Liver (tissue), 9 donors: ENCODE measurements around the gene NARF. TPM values are rescaled to one million over a fixed set of nuclear protein-coding genes. Genes with fewer than 3 reads are reported as not detected.

ENCODE experiments used
- DNase-seq: peaks from one replicate; pipeline ENCODE4 v3.0.0-alpha.2; 2017; ENCODE audit warnings: low spot score
- H3K27ac ChIP-seq, 2 donors: one replicate each; pipeline ENCODE4 v1.7.0; 2013; ENCODE audit warnings: inconsistent platforms in 2 of 2, low read length in 2 of 2, control low read depth in 1 of 2, low read depth in 1 of 2, mild to moderate bottlenecking in 1 of 2
- H3K27me3 ChIP-seq, 4 donors: one replicate each; pipeline versions ENCODE4 v1.6.1 to v1.7.0; 2013; ENCODE audit warnings: low read length in 3 of 4, inconsistent platforms in 1 of 4, mild to moderate bottlenecking in 1 of 4, moderate library complexity in 1 of 4; ENCODE audit not compliant: control insufficient read depth in 4 of 4, insufficient read depth in 4 of 4
- H3K36me3 ChIP-seq, 4 donors: one replicate each; pipeline versions ENCODE4 v1.6.1 to v1.7.0; 2013; ENCODE audit warnings: low read length in 3 of 4, mild to moderate bottlenecking in 3 of 4, low read depth in 1 of 4, moderate library complexity in 1 of 4; ENCODE audit not compliant: control insufficient read depth in 4 of 4, insufficient read depth in 3 of 4
- H3K4me1 ChIP-seq, 4 donors: one replicate each; pipeline versions ENCODE4 v1.6.1 to v1.7.0; 2013; ENCODE audit warnings: low read length in 3 of 4, mild to moderate bottlenecking in 3 of 4, moderate library complexity in 1 of 4; ENCODE audit not compliant: control insufficient read depth in 4 of 4, insufficient read depth in 4 of 4
- H3K4me3 ChIP-seq, 3 donors: one replicate each; pipeline versions ENCODE4 v1.6.1 to v1.7.0; 2013; ENCODE audit warnings: low read length in 3 of 3, control low read depth in 1 of 3, low read depth in 1 of 3, mild to moderate bottlenecking in 1 of 3
- H3K9ac ChIP-seq, 2 donors: one replicate each; pipeline ENCODE4 v1.7.0; 2013; ENCODE audit warnings: low read length in 2 of 2, mild to moderate bottlenecking in 2 of 2, moderate library complexity in 2 of 2, control low read depth in 1 of 2, low read depth in 1 of 2
- H3K9me3 ChIP-seq, 4 donors: one replicate each; pipeline versions ENCODE4 v1.6.1 to v1.7.0; 2013; ENCODE audit warnings: low read length in 3 of 4; ENCODE audit not compliant: control insufficient read depth in 4 of 4
- CTCF ChIP-seq: fragments of 150-350 bp; IDR thresholded peaks from 2 replicates; pipeline ENCODE4 v1.5.1; 2017; ENCODE audit warnings: improper control_type of control experiment, low read depth, low read length; ENCODE audit not compliant: missing input control
- EGR1 ChIP-seq, 2 donors: IDR thresholded peaks; 2 replicates each; pipeline ENCODE4 v1.6.1; 2016 to 2018; ENCODE audit warnings: antibody characterized with exemption in 2 of 2, low read depth in 2 of 2
- FOXA2 ChIP-seq: IDR thresholded peaks from 2 replicates; pipeline ENCODE4 v1.6.1; 2016; ENCODE audit warnings: antibody characterized with exemption
- NR2F2 ChIP-seq: IDR thresholded peaks from 2 replicates; pipeline ENCODE4 v1.6.1; 2016; ENCODE audit warnings: antibody characterized with exemption
- RXRA ChIP-seq, 2 donors: IDR thresholded peaks; 2 replicates each; pipeline ENCODE4 v1.6.1; 2017 to 2018; ENCODE audit warnings: antibody characterized with exemption in 2 of 2, mild to moderate bottlenecking in 1 of 2
- SP1 ChIP-seq: IDR thresholded peaks from 2 replicates; pipeline ENCODE4 v1.6.1; 2018; ENCODE audit warnings: antibody characterized with exemption, mild to moderate bottlenecking
- TAF1 ChIP-seq: conservative IDR thresholded peaks from 2 replicates; pipeline ENCODE4 v1.6.1; 2016; ENCODE audit warnings: antibody characterized with exemption, mild to moderate bottlenecking
- YY1 ChIP-seq: IDR thresholded peaks from 2 replicates; pipeline ENCODE4 v1.6.1; 2016; ENCODE audit warnings: antibody characterized with exemption, mild to moderate bottlenecking
- WGBS: extraction: QIAGEN DNeasy Blood & Tissue Kit; methylation state at CpG from one replicate; pipeline ENCODE4 v1.1.7; 2013; 5-methylcytosine and 5-hydroxymethylcytosine counted together
- polyA plus RNA-seq, 2 donors: library from polyadenylated mRNA; stranded (reverse) in 1 of 2; unstranded in 1 of 2; fragments of 200-250 nt in 1 of 2; fragments of >200 nt in 1 of 2; fragmentation: Nextera tagmentation in 1 of 2; extraction: Ambion mirVana in 1 of 2; gene quantifications; one replicate each; pipeline versions ENCODE4 v1.2.1 to v1.2.3, GENCODE V29; 2013 to 2015
- total RNA-seq, 2 donors: library from RNA; depleted of rRNA; stranded (reverse); fragments of >200 nt; gene quantifications; one replicate each; pipeline ENCODE4 v1.2.3, GENCODE V29; 2014
- TF ChIP-seq, protein P1 (sequence below): IDR thresholded peaks from 2 replicates; pipeline ENCODE4 v1.6.1; 2016; ENCODE audit warnings: antibody characterized with exemption
- TF ChIP-seq, protein P2 (sequence below): IDR thresholded peaks from 2 replicates; pipeline ENCODE4 v1.6.1; 2016; ENCODE audit warnings: antibody characterized with exemption, mild to moderate bottlenecking
- donor health status: healthy.
- donor health status: healthy.
- donor health status: healthy.
- donor health status: healthy.
- donor health status: healthy.

The NARF gene
- total and polyA plus RNA-seq, 4 donors = 19.8 to 87.5 (median 26.2) TPM

DNA sequence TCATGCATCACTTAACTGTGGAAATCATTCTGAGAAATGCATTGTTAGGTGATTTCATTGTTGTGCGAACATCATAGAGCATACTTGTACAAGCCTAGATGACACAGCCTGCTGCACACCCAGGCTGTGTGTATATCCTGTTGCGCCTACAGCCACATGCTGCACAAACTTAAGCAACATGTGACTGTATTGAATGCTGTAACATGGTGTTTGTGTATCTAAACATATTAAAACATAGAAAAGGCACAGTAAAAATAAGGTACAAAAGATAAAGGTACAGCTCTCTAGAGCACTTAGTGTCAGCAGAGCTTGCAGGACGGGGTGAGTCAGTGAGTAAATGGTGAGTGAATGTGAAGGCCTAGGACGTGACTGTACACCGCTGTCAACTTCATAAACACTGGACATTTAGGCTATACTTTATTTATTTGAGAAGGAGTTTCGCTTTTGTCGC, 72.9 kb downstream of the NARF start:
- no peaks in the 10 kb centered on the region for H3K9me3 ChIP-seq
- H3K4me1 ChIP-seq = peaks cover 12 to 48% (median 36%) of the 10 kb centered on the region in 4 donors
- no peaks in the 10 kb centered on the region for H3K36me3 ChIP-seq
- peak overlapping the region in 1 of 2 donors; percentile 26 for H3K27ac ChIP-seq
- no peak overlapping the region for H3K9ac ChIP-seq
- H3K27me3 ChIP-seq = no peaks in the 10 kb centered on the region
- TF ChIP-seq EGR1 (IDR thresholded peaks at IDR 0.05; ENCODE audit: low read depth in 2 of 2) (no peak), NR2F2 (no peak), SP1 (no peak), YY1 (no peak), FOXA2 (no peak), TAF1 (no peak), RXRA (IDR thresholded peaks at IDR 0.05) (no peak), CTCF (no peak)
- TF ChIP-seq, protein P1, sequence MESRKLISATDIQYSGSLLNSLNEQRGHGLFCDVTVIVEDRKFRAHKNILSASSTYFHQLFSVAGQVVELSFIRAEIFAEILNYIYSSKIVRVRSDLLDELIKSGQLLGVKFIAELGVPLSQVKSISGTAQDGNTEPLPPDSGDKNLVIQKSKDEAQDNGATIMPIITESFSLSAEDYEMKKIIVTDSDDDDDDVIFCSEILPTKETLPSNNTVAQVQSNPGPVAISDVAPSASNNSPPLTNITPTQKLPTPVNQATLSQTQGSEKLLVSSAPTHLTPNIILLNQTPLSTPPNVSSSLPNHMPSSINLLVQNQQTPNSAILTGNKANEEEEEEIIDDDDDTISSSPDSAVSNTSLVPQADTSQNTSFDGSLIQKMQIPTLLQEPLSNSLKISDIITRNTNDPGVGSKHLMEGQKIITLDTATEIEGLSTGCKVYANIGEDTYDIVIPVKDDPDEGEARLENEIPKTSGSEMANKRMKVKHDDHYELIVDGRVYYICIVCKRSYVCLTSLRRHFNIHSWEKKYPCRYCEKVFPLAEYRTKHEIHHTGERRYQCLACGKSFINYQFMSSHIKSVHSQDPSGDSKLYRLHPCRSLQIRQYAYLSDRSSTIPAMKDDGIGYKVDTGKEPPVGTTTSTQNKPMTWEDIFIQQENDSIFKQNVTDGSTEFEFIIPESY = no peak
- H3K4me3 ChIP-seq = no peak overlapping the region
- DNase-seq = no peak
- 93% methylated on average over 7 of the region's 7 CpGs for WGBS

- TF ChIP-seq, protein P2, sequence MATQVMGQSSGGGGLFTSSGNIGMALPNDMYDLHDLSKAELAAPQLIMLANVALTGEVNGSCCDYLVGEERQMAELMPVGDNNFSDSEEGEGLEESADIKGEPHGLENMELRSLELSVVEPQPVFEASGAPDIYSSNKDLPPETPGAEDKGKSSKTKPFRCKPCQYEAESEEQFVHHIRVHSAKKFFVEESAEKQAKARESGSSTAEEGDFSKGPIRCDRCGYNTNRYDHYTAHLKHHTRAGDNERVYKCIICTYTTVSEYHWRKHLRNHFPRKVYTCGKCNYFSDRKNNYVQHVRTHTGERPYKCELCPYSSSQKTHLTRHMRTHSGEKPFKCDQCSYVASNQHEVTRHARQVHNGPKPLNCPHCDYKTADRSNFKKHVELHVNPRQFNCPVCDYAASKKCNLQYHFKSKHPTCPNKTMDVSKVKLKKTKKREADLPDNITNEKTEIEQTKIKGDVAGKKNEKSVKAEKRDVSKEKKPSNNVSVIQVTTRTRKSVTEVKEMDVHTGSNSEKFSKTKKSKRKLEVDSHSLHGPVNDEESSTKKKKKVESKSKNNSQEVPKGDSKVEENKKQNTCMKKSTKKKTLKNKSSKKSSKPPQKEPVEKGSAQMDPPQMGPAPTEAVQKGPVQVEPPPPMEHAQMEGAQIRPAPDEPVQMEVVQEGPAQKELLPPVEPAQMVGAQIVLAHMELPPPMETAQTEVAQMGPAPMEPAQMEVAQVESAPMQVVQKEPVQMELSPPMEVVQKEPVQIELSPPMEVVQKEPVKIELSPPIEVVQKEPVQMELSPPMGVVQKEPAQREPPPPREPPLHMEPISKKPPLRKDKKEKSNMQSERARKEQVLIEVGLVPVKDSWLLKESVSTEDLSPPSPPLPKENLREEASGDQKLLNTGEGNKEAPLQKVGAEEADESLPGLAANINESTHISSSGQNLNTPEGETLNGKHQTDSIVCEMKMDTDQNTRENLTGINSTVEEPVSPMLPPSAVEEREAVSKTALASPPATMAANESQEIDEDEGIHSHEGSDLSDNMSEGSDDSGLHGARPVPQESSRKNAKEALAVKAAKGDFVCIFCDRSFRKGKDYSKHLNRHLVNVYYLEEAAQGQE = no peak
- TF ChIP-seq SP1 = no peak
- H3K36me3 ChIP-seq = no peaks in the 10 kb centered on the region
- no peak for DNase-seq
- 85% methylated on average over 7 of the region's 7 CpGs for WGBS
- H3K27me3 ChIP-seq = no peaks in the 10 kb centered on the region
- no peak overlapping the region for H3K4me3 ChIP-seq
- no peak overlapping the region for H3K27ac ChIP-seq
- H3K9me3 ChIP-seq = no peaks in the 10 kb centered on the region
- H3K4me1 ChIP-seq = peaks cover 10 to 33% (median 19%) of the 10 kb centered on the region in 4 donors
- no peak overlapping the region for H3K9ac ChIP-seq
Measured at GRCh38 chr17:82534401-82534812, 75.9 kb downstream of the NARF start.
